Suprapubic skin (tissue), 4 donors: ENCODE results near the gene TMUB2. TPM values are rescaled to one million over a fixed set of nuclear protein-coding genes. Genes with fewer than 3 reads are reported as not detected.

Experiments
- DNase-seq, 2 donors: peaks; one replicate each; pipeline ENCODE4 v3.0.0-alpha.2; 2019; ENCODE audit warnings: low spot score in 2 of 2
- H3K27ac ChIP-seq: fragments of 200-600 bp; sonication (generic); one replicate; pipeline ENCODE4 v1.5.1; 2019
- H3K27me3 ChIP-seq: fragments of 200-600 bp; sonication (generic); one replicate; pipeline ENCODE4 v1.5.1; 2019
- H3K36me3 ChIP-seq: fragments of 200-600 bp; sonication (generic); one replicate; pipeline ENCODE4 v1.5.1; 2019
- H3K4me1 ChIP-seq: fragments of 200-600 bp; sonication (generic); one replicate; pipeline ENCODE4 v1.5.1; 2019
- H3K4me3 ChIP-seq: fragments of 200-600 bp; sonication (generic); one replicate; pipeline ENCODE4 v1.5.1; 2019; ENCODE audit warnings: mild to moderate bottlenecking
- H3K9me3 ChIP-seq: fragments of 200-600 bp; sonication (generic); one replicate; pipeline ENCODE4 v1.5.1; 2019
- EP300 ChIP-seq: sonication (generic); formaldehyde crosslinking; IDR thresholded peaks from one replicate; pipeline ENCODE4 v1.6.1; 2017; ENCODE audit warnings: antibody characterized with exemption
- POLR2A ChIP-seq, 2 donors: fragments of 450-650 bp; IDR thresholded peaks; one replicate each; pipeline ENCODE4 v1.6.1; 2017; ENCODE audit warnings: antibody characterized with exemption in 2 of 2, mild to moderate bottlenecking in 2 of 2, moderate library complexity in 2 of 2
- POLR2AphosphoS5 ChIP-seq, 3 donors: sonication (generic); formaldehyde crosslinking; IDR thresholded peaks; one replicate each; pipeline ENCODE4 v1.6.1; 2017; ENCODE audit warnings: antibody characterized with exemption in 3 of 3
- WGBS: methylation state at CpG from one replicate; pipeline ENCODE4 v1.1.5; 2018; 5-methylcytosine and 5-hydroxymethylcytosine counted together
- total RNA-seq, 4 donors: library from RNA; depleted of rRNA; stranded (reverse); fragments of >200 nt; gene quantifications; one replicate each; pipeline ENCODE4 v1.1.0, GENCODE V29; 2016
- TF ChIP-seq, protein P1 (sequence below), 2 donors: fragments of 200-600 bp in 1 of 2; fragments of 450-650 bp in 1 of 2; sonication (generic) in 1 of 2; IDR thresholded peaks; one replicate each; pipeline ENCODE4 v1.5.1; 2016 to 2019; ENCODE audit warnings: antibody characterized with exemption in 2 of 2, mild to moderate bottlenecking in 1 of 2, moderate library complexity in 1 of 2

The TMUB2 gene
- total RNA-seq, 4 donors from 2014 or later, result 31.5 to 48.8 (median 36.1) TPM

DNA sequence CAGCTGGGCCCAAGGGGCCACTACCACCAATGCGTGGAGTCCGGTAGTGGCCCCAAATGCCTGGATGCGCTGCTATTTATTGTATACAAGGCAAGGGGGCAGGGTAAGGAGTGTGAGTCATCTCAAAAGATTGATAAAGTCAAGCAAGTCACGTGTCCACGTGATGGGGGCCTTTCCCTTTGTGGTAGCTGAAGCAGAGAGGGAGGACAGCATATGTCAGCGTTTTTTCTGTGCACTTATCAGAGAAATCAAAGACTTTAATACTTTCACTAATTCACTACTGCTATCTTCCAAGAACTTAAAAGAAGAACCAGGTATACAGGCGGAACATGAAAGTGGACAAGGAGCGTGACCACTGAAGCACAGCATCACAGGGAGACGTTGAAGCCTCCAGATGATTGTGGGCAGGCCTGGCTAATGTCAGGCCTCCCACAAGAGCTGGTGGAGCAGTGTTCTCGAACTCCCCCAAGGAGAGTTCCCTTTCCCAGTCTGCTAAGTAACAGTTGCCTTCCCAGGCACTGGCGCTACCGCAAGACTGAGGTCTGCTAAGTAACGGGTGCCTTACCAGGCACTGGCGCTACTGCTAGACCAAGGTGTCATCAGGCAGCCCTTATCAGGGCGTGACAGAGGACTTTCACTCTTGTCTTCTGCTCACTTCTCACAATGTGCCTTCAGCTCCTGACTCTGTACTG is 27.1 kb upstream of the TMUB2 start:
- Histone ChIP-seq H3K4me1 (no peaks in the 10 kb centered on the region), H3K4me3 (no peak overlapping the region), H3K27ac (no peak overlapping the region), H3K36me3 (no peaks in the 10 kb centered on the region), H3K27me3 (no peaks in the 10 kb centered on the region), H3K9me3 (no peaks in the 10 kb centered on the region)
- 87% methylated on average over 15 of the region's 15 CpGs for WGBS
- DNase-seq, result no peak
- no peak for TF ChIP-seq POLR2A (IDR thresholded peaks at IDR 0.05)
- TF ChIP-seq POLR2AphosphoS5 (IDR thresholded peaks at IDR 0.05), result no peak
- no peak for TF ChIP-seq EP300
- TF ChIP-seq, protein P1, sequence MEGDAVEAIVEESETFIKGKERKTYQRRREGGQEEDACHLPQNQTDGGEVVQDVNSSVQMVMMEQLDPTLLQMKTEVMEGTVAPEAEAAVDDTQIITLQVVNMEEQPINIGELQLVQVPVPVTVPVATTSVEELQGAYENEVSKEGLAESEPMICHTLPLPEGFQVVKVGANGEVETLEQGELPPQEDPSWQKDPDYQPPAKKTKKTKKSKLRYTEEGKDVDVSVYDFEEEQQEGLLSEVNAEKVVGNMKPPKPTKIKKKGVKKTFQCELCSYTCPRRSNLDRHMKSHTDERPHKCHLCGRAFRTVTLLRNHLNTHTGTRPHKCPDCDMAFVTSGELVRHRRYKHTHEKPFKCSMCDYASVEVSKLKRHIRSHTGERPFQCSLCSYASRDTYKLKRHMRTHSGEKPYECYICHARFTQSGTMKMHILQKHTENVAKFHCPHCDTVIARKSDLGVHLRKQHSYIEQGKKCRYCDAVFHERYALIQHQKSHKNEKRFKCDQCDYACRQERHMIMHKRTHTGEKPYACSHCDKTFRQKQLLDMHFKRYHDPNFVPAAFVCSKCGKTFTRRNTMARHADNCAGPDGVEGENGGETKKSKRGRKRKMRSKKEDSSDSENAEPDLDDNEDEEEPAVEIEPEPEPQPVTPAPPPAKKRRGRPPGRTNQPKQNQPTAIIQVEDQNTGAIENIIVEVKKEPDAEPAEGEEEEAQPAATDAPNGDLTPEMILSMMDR (IDR thresholded peaks at IDR 0.05), result no peak

DNA sequence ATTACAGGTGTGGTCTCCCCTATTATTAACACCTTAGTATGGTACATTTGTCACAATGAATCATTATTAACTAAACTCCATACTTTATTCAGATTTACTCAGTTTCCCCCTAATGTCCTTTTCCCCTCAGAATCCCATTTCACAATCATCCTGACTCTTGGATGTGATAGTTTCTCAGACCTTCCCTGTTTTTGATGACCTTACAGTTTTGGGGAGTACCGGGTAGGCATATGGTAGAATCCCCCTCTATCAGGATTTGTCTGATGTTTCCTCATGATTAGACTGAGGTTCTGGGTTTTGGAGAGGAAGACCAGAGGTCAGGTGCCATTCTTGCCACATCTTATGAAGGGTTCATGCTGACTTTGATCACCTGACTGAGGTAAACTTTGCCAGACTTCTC is 22.3 kb upstream of the TMUB2 start:
- no peaks in the 10 kb centered on the region for H3K36me3 ChIP-seq
- DNase-seq, result no peak
- H3K4me1 ChIP-seq, result peaks cover 9% of the 10 kb centered on the region
- TF ChIP-seq, protein P1 (IDR thresholded peaks at IDR 0.05), result no peak
- no peak for TF ChIP-seq POLR2A (IDR thresholded peaks at IDR 0.05)
- H3K9me3 ChIP-seq, result no peaks in the 10 kb centered on the region
- H3K4me3 ChIP-seq, result no peak overlapping the region
- H3K27me3 ChIP-seq, result no peaks in the 10 kb centered on the region
- WGBS, result 92% methylated on average over 1 of the region's 1 CpG
- H3K27ac ChIP-seq, result no peak overlapping the region

DNA sequence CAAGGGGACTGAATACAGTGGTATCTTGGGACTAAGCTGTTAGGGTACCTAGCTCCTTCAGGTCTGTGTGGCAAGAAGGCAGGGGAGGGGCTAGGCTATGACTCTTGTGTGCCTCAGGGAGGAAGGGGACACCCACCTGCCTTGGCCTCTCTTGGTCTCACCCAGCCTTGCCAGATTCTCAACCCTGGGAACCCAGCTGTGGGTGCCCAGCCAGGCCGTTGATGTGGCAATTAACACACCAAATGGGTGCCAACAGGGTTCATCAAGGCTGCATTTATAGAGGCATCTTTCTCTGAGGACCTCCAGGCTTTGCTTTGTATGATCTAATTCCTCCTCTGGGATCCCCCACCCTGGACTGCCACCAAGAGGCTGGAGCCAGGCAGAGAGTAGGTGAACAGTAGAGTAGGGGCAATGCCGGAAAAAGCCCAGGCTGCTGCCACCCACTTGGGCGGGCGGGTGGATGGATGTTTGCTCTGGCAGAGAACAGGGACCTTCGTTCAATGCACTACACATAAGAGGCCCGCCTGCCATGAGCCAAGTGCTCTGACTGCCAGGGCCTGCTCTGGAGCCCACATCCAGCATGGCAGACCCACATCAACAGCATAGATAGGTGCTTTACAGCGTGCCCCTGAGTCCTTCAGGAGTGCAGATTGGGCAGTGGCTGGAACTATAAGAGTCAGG is 19.5 kb upstream of the TMUB2 start:
- Histone ChIP-seq H3K36me3 (no peaks in the 10 kb centered on the region), H3K27me3 (no peaks in the 10 kb centered on the region), H3K9me3 (no peaks in the 10 kb centered on the region), H3K4me1 (peaks cover 9% of the 10 kb centered on the region), H3K4me3 (no peak overlapping the region), H3K27ac (no peak overlapping the region)
- TF ChIP-seq POLR2A (IDR thresholded peaks at IDR 0.05), result no peak
- TF ChIP-seq, protein P1 (IDR thresholded peaks at IDR 0.05), result no peak
- no peak for TF ChIP-seq EP300
- no peak for TF ChIP-seq POLR2AphosphoS5 (IDR thresholded peaks at IDR 0.05)
- WGBS, result 78% methylated on average over 7 of the region's 7 CpGs
- DNase-seq, result no peak

DNA sequence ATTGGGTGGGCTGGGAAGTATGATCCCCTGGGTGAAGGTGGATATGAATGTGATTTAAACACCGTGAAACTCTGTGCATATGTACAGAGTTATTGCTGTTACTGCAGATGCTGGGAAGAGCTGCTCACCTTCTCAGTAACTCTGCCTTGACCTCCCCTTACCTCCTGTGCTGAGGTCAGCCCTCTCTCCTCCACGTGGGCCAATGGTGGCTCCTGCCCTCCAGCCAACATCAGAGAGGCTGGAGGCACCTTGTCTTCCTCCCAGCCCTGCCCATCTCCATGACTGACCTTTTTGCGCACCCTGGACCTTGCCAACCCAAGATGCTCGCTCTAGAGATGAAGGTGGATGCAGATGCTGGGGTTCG is 16.7 kb upstream of the TMUB2 start:
- DNase-seq, result no peak
- no peak for TF ChIP-seq POLR2AphosphoS5 (IDR thresholded peaks at IDR 0.05)
- TF ChIP-seq POLR2A (IDR thresholded peaks at IDR 0.05), result no peak
- TF ChIP-seq, protein P1 (IDR thresholded peaks at IDR 0.05), result no peak
- TF ChIP-seq EP300, result no peak
- H3K27ac ChIP-seq, result no peak overlapping the region
- H3K27me3 ChIP-seq, result no peaks in the 10 kb centered on the region
- no peaks in the 10 kb centered on the region for H3K9me3 ChIP-seq
- peaks cover 9% of the 10 kb centered on the region for H3K4me1 ChIP-seq
- H3K36me3 ChIP-seq, result peaks cover 6% of the 10 kb centered on the region
- 63% methylated on average over 4 of the region's 5 CpGs for WGBS
- H3K4me3 ChIP-seq, result no peak overlapping the region

DNA sequence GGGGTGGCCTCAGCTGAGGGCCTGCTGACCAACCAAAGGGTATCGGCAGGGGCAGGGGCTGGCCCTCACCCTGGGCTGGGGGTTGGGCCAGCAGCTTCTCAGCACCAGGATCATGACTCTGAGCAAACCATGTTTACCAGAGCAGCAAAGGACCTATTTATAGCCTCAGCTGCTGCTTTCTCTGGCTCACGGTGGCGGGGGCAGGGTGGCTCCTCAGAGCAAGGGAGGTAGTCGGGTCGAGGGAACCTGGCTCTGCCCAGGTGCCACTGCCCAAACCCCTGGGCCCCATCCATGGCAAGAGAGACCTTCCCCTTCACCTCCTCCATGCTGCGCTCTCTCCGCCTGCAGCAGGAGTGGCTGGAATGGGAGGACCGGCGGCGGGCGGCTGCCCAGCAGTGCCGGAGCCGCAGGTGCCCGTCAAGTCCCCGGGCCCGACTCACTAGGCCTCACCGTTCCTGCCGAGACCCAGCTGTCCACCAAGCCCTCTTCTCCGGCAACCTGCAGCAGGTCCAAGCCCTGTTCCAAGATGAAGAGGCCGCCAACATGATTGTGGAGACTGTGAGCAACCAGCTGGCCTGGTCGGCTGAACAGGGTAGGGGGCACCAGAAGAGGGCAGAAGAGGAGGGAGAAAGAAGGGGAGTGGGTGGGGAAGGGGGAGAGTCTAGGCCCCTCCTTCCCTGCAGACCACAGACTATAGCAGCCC is 16.1 kb upstream of the TMUB2 start, which contains the start of gene ASB16:
ASB16 (plus strand) TSS at position 206 of the 703 bp plus-strand sequence; CDS start at position 292, 86 bp downstream.
- Histone ChIP-seq H3K9me3 (no peaks in the 10 kb centered on the region), H3K4me3 (no peak within 1 kb of the TSS), H3K36me3 (peaks cover 6% of the 10 kb centered on the region), H3K27ac (no peak within 1 kb of the TSS), H3K27me3 (no peaks in the 10 kb centered on the region), H3K4me1 (peaks cover 9% of the 10 kb centered on the region)
- TF ChIP-seq, protein P1 (IDR thresholded peaks at IDR 0.05), result no peak
- TF ChIP-seq EP300 (no peak), POLR2AphosphoS5 (IDR thresholded peaks at IDR 0.05) (no peak), POLR2A (IDR thresholded peaks at IDR 0.05) (no peak)
- no peak for DNase-seq
- WGBS, result 43% methylated on average over 18 of the region's 21 CpGs
